GM19438 (cell line): ENCODE results near the gene POLR1B.
"Not testable (repeated sequence)": the region's sequence is repeated elsewhere in the genome, so short reads cannot be mapped to it uniquely, and the experiment has no call there.

Source experiments
- ATAC-seq: cut with Tn5 transposase; IDR thresholded peaks from one replicate; pipeline ENCODE4 v1.9.1; 2021; ENCODE audit warnings: low read depth; ENCODE audit not compliant: unreplicated experiment

The POLR1B gene

GRCh38 chr2:112542123-112542983, at the start of gene POLR1B:
TSS of gene POLR1B (plus strand) at chr2:112542465. CDS start at chr2:112542495, 30 bp downstream.
- peak; percentile 75 for ATAC-seq

- no peak for ATAC-seq
Measured at GRCh38 chr2:112493048-112493447, 49.2 kb upstream of the POLR1B start.

GRCh38 chr2:112493858-112494648, 48.2 kb upstream of the POLR1B start:
- no peak for ATAC-seq

- no peak for ATAC-seq
Measured at GRCh38 chr2:112494828-112495227, 47.4 kb upstream of the POLR1B start.

- not testable (repeated sequence) for ATAC-seq
Measured at GRCh38 chr2:112495878-112496277, 46.4 kb upstream of the POLR1B start.

- not testable (repeated sequence) for ATAC-seq
Measured at GRCh38 chr2:112500850-112501484, 41.3 kb upstream of the POLR1B start.

- ATAC-seq: not testable (repeated sequence)
Measured at GRCh38 chr2:112509239-112509998, 32.8 kb upstream of the POLR1B start.

GRCh38 chr2:112516801-112517200, 25.5 kb upstream of the POLR1B start:
- no peak for ATAC-seq

GRCh38 chr2:112518807-112519206, 23.5 kb upstream of the POLR1B start:
- ATAC-seq: no peak

GRCh38 chr2:112519506-112519905, 22.8 kb upstream of the POLR1B start:
- no peak for ATAC-seq

- no peak for ATAC-seq
Measured at GRCh38 chr2:112520234-112520783, 22.0 kb upstream of the POLR1B start.

- no peak for ATAC-seq
Measured at GRCh38 chr2:112523291-112523777, 18.9 kb upstream of the POLR1B start.

- not testable (repeated sequence) for ATAC-seq
Measured at GRCh38 chr2:112524276-112524675, 18.0 kb upstream of the POLR1B start.

GRCh38 chr2:112528541-112528940, 13.7 kb upstream of the POLR1B start:
- ATAC-seq: no peak

- no peak for ATAC-seq
Measured at GRCh38 chr2:112529757-112530156, 12.5 kb upstream of the POLR1B start.

GRCh38 chr2:112530728-112531127, 11.5 kb upstream of the POLR1B start:
- no peak for ATAC-seq

- no peak for ATAC-seq
Measured at GRCh38 chr2:112534826-112535225, 7.4 kb upstream of the POLR1B start.

- ATAC-seq: not testable (repeated sequence)
Measured at GRCh38 chr2:112536665-112537064, 5.6 kb upstream of the POLR1B start.

- no peak for ATAC-seq
Measured at GRCh38 chr2:112539306-112539705, 3.0 kb upstream of the POLR1B start.

- no peak for ATAC-seq
Measured at GRCh38 chr2:112540906-112541305, 1.4 kb upstream of the POLR1B start.
